ENCODE results near the gene DOC2A.

DNA sequence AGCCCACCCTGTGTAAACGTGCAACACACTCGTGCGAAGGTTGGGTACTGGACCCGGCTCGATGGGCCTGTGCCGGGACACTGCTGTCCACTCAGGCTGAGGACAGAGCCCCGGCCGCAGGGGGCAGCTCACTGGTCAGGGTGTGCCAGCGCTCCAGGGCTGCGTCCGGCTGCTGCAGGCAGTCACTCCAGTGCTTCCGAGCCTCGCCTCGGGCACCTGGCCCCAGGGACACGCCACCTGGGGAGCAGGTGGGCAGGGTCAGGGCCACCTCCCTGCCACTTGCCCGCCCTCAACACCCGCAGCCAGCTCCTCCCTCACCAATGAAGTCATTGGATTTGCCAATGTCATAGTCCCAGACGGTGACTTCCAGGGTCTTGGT lies 4.7 kb downstream of the DOC2A start:
- TF ChIP-seq, protein P1, sequence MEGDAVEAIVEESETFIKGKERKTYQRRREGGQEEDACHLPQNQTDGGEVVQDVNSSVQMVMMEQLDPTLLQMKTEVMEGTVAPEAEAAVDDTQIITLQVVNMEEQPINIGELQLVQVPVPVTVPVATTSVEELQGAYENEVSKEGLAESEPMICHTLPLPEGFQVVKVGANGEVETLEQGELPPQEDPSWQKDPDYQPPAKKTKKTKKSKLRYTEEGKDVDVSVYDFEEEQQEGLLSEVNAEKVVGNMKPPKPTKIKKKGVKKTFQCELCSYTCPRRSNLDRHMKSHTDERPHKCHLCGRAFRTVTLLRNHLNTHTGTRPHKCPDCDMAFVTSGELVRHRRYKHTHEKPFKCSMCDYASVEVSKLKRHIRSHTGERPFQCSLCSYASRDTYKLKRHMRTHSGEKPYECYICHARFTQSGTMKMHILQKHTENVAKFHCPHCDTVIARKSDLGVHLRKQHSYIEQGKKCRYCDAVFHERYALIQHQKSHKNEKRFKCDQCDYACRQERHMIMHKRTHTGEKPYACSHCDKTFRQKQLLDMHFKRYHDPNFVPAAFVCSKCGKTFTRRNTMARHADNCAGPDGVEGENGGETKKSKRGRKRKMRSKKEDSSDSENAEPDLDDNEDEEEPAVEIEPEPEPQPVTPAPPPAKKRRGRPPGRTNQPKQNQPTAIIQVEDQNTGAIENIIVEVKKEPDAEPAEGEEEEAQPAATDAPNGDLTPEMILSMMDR (IDR thresholded peaks at IDR 0.05; ENCODE audit: low read length) = no peak
- no peak for TF ChIP-seq EZH2 (IDR thresholded peaks at IDR 0.05; ENCODE audit: borderline replicate concordance, low read length)
